SK-N-SH treated with all-trans-retinoic acid at 6 μM for 48 hours (cell line): ENCODE measurements around the gene PRR12.

Experiments used
- ATAC-seq: fragments of 200-7000 bp; cut with Tn5 transposase; 3 replicates; pipeline ENCODE4 v1.9.1; 2020; ENCODE audit warnings: mild to moderate bottlenecking, moderate library complexity
- ARNTL ChIP-seq: fragments of 450-650 bp; formaldehyde crosslinking; IDR thresholded peaks from 2 replicates; pipeline ENCODE4 v1.5.0; 2020; ENCODE audit warnings: low read depth, mild to moderate bottlenecking, moderate library complexity, borderline replicate concordance
- BACH2 ChIP-seq: fragments of 250-450 bp; sonication (Bioruptor Pico); IDR thresholded peaks from 2 replicates; pipeline ENCODE4 v1.9.0; 2021; ENCODE audit warnings: mild to moderate bottlenecking, borderline replicate concordance
- CREB5 ChIP-seq: fragments of 250-450 bp; sonication (Bioruptor Pico); IDR thresholded peaks from 2 replicates; pipeline ENCODE4 v1.5.1; 2020; ENCODE audit warnings: low read depth, mild to moderate bottlenecking, moderate library complexity
- CSDC2 ChIP-seq: fragments of 250-450 bp; sonication (Bioruptor Pico); IDR thresholded peaks from 2 replicates; pipeline ENCODE4 v1.5.0; 2020; ENCODE audit warnings: mild to moderate bottlenecking, moderate library complexity
- ESRRG ChIP-seq: fragments of 250-450 bp; sonication (Bioruptor Pico); IDR thresholded peaks from 2 replicates; pipeline ENCODE4 v1.6.1; 2021; ENCODE audit warnings: mild to moderate bottlenecking
- GLIS3 ChIP-seq: fragments of 250-450 bp; sonication (Bioruptor Pico); IDR thresholded peaks from 2 replicates; pipeline ENCODE4 v1.5.0; 2020; ENCODE audit warnings: mild to moderate bottlenecking, moderate library complexity
- ISL1 ChIP-seq: fragments of 250-450 bp; sonication (Bioruptor Pico); IDR thresholded peaks from 2 replicates; pipeline ENCODE4 v2.1.2; 2022; ENCODE audit warnings: mild to moderate bottlenecking, moderate library complexity
- PPARA ChIP-seq: fragments of 250-450 bp; sonication (Bioruptor Pico); IDR thresholded peaks from 2 replicates; pipeline ENCODE4 v1.5.0; 2020; ENCODE audit warnings: mild to moderate bottlenecking, borderline replicate concordance
- RARB ChIP-seq: fragments of 250-450 bp; sonication (Bioruptor Pico); IDR thresholded peaks from 2 replicates; pipeline ENCODE4 v1.8.0; 2021; ENCODE audit warnings: mild to moderate bottlenecking, moderate library complexity
- SNAI2 ChIP-seq: fragments of 250-450 bp; sonication (Bioruptor Pico); IDR thresholded peaks from 2 replicates; pipeline ENCODE4 v1.5.0; 2020; ENCODE audit warnings: mild to moderate bottlenecking, moderate library complexity
- TCF4 ChIP-seq: fragments of 250-450 bp; sonication (Bioruptor Pico); IDR thresholded peaks from 2 replicates; pipeline ENCODE4 v1.8.0; 2021; ENCODE audit warnings: mild to moderate bottlenecking, moderate library complexity, borderline replicate concordance
- TOX ChIP-seq: fragments of 250-450 bp; sonication (Bioruptor Pico); IDR thresholded peaks from 2 replicates; pipeline ENCODE4 v1.8.0; 2021; ENCODE audit warnings: mild to moderate bottlenecking, moderate library complexity, borderline replicate concordance
- ZFP3 ChIP-seq: fragments of 250-450 bp; sonication (Bioruptor Pico); IDR thresholded peaks from 2 replicates; pipeline ENCODE4 v1.5.0; 2020; ENCODE audit warnings: mild to moderate bottlenecking, moderate library complexity
- ZFP30 ChIP-seq: fragments of 450-650 bp; formaldehyde crosslinking; IDR thresholded peaks from 2 replicates; pipeline ENCODE4 v1.5.0; 2022; ENCODE audit warnings: mild to moderate bottlenecking, moderate library complexity
- ZNF565 ChIP-seq: fragments of 450-650 bp; formaldehyde crosslinking; conservative IDR thresholded peaks from 2 replicates; pipeline ENCODE4 v1.5.0; 2020; ENCODE audit warnings: low read depth, mild to moderate bottlenecking, moderate library complexity
- ZNF70 ChIP-seq: fragments of 450-650 bp; formaldehyde crosslinking; IDR thresholded peaks from 2 replicates; pipeline ENCODE4 v1.5.0; 2020; ENCODE audit warnings: mild to moderate bottlenecking, moderate library complexity
- TF ChIP-seq, protein P1 (sequence below): fragments of 250-450 bp; sonication (Bioruptor Pico); IDR thresholded peaks from 2 replicates; pipeline ENCODE4 v1.5.1; 2021; ENCODE audit warnings: mild to moderate bottlenecking, moderate library complexity
- TF ChIP-seq, protein P2 (sequence below): fragments of 250-450 bp; sonication (Bioruptor Pico); IDR thresholded peaks from 2 replicates; pipeline ENCODE4 v1.8.0; 2020; ENCODE audit warnings: mild to moderate bottlenecking, moderate library complexity, borderline replicate concordance
- TF ChIP-seq, protein P3 (sequence below): fragments of 250-450 bp; sonication (Bioruptor Pico); IDR thresholded peaks from 2 replicates; pipeline ENCODE4 v1.5.0; 2020; ENCODE audit warnings: mild to moderate bottlenecking, moderate library complexity
- TF ChIP-seq, protein P4 (sequence below): fragments of 250-450 bp; sonication (Bioruptor Pico); IDR thresholded peaks from 2 replicates; pipeline ENCODE4 v1.8.0; 2021; ENCODE audit warnings: low read depth, mild to moderate bottlenecking, moderate library complexity, borderline replicate concordance

PRR12 gene

DNA sequence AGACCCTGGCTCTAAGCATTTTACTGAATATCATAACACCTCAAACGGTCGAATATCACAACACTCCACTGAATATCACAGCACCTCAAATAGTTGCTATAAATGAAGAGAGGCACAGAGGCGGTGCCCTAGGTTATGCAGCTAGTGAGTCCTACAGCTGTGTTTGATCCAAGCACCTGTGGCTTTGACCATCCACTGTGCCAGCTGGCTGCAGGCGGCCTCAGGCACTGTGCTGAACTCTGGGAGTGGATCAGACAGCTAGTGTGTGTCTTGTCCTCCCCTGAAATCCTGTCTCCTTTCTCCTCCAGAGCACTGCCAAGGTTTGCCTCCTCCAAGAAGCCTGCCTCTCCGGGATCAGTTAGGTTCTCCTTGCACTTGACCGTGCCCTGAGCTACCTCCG, 18.0 kb upstream of the PRR12 start (continued):
- no peak for TF ChIP-seq ISL1
- TF ChIP-seq PPARA (CRISPR knock-in tag): no peak
- TF ChIP-seq TCF4: no peak
- TF ChIP-seq TOX: no peak

GRCh38 chr19:49573425-49573824, 17.6 kb upstream of the PRR12 start:
- no peak for ATAC-seq
- TF ChIP-seq ZFP30 (CRISPR knock-in tag) (no peak), SNAI2 (CRISPR knock-in tag) (no peak), BACH2 (no peak), PPARA (CRISPR knock-in tag) (no peak), CREB5 (no peak), CSDC2 (no peak), ISL1 (no peak), RARB (CRISPR knock-in tag) (no peak), ESRRG (no peak), TCF4 (no peak), GLIS3 (CRISPR knock-in tag) (no peak), ARNTL (CRISPR knock-in tag) (no peak)
- TF ChIP-seq, protein P1, sequence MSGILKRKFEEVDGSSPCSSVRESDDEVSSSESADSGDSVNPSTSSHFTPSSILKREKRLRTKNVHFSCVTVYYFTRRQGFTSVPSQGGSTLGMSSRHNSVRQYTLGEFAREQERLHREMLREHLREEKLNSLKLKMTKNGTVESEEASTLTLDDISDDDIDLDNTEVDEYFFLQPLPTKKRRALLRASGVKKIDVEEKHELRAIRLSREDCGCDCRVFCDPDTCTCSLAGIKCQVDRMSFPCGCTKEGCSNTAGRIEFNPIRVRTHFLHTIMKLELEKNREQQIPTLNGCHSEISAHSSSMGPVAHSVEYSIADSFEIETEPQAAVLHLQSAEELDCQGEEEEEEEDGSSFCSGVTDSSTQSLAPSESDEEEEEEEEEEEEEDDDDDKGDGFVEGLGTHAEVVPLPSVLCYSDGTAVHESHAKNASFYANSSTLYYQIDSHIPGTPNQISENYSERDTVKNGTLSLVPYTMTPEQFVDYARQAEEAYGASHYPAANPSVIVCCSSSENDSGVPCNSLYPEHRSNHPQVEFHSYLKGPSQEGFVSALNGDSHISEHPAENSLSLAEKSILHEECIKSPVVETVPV (CRISPR knock-in tag): no peak
- TF ChIP-seq, protein P2, sequence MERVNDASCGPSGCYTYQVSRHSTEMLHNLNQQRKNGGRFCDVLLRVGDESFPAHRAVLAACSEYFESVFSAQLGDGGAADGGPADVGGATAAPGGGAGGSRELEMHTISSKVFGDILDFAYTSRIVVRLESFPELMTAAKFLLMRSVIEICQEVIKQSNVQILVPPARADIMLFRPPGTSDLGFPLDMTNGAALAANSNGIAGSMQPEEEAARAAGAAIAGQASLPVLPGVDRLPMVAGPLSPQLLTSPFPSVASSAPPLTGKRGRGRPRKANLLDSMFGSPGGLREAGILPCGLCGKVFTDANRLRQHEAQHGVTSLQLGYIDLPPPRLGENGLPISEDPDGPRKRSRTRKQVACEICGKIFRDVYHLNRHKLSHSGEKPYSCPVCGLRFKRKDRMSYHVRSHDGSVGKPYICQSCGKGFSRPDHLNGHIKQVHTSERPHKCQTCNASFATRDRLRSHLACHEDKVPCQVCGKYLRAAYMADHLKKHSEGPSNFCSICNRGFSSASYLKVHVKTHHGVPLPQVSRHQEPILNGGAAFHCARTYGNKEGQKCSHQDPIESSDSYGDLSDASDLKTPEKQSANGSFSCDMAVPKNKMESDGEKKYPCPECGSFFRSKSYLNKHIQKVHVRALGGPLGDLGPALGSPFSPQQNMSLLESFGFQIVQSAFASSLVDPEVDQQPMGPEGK (CRISPR knock-in tag): no peak

- TF ChIP-seq ESRRG (no peak), TOX (no peak), SNAI2 (CRISPR knock-in tag) (no peak), ZNF70 (no peak), ZFP3 (CRISPR knock-in tag) (no peak), ZNF565 (CRISPR knock-in tag) (no peak), RARB (CRISPR knock-in tag) (no peak), ISL1 (no peak), CSDC2 (no peak), ARNTL (CRISPR knock-in tag) (no peak)
- TF ChIP-seq, protein P3, sequence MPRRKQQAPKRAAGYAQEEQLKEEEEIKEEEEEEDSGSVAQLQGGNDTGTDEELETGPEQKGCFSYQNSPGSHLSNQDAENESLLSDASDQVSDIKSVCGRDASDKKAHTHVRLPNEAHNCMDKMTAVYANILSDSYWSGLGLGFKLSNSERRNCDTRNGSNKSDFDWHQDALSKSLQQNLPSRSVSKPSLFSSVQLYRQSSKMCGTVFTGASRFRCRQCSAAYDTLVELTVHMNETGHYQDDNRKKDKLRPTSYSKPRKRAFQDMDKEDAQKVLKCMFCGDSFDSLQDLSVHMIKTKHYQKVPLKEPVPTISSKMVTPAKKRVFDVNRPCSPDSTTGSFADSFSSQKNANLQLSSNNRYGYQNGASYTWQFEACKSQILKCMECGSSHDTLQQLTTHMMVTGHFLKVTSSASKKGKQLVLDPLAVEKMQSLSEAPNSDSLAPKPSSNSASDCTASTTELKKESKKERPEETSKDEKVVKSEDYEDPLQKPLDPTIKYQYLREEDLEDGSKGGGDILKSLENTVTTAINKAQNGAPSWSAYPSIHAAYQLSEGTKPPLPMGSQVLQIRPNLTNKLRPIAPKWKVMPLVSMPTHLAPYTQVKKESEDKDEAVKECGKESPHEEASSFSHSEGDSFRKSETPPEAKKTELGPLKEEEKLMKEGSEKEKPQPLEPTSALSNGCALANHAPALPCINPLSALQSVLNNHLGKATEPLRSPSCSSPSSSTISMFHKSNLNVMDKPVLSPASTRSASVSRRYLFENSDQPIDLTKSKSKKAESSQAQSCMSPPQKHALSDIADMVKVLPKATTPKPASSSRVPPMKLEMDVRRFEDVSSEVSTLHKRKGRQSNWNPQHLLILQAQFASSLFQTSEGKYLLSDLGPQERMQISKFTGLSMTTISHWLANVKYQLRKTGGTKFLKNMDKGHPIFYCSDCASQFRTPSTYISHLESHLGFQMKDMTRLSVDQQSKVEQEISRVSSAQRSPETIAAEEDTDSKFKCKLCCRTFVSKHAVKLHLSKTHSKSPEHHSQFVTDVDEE (CRISPR knock-in tag): no peak
- TF ChIP-seq, protein P4, sequence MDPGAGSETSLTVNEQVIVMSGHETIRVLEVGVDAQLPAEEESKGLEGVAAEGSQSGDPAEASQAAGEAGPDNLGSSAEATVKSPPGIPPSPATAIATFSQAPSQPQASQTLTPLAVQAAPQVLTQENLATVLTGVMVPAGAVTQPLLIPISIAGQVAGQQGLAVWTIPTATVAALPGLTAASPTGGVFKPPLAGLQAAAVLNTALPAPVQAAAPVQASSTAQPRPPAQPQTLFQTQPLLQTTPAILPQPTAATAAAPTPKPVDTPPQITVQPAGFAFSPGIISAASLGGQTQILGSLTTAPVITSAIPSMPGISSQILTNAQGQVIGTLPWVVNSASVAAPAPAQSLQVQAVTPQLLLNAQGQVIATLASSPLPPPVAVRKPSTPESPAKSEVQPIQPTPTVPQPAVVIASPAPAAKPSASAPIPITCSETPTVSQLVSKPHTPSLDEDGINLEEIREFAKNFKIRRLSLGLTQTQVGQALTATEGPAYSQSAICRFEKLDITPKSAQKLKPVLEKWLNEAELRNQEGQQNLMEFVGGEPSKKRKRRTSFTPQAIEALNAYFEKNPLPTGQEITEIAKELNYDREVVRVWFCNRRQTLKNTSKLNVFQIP (CRISPR knock-in tag): no peak
- TF ChIP-seq, protein P1 (CRISPR knock-in tag): no peak
- ATAC-seq: no peak
These were observed 16.7 kb upstream of the PRR12 start for GRCh38 chr19:49574206-49574755.
